AG04449 (cell line): ENCODE results near the gene TSPAN11.

Experiments used
- CTCF ChIA-PET: fragments of 350-600 bp; formaldehyde crosslinking; extraction: SDS; loops from one replicate; lab custom pipeline; 2021; ENCODE audit warnings: antibody characterized with exemption; lab: Yijun Ruan, JAX
- POLR2A ChIA-PET: fragments of 400-600, 350-600 bp; formaldehyde crosslinking; extraction: SDS; loops from one replicate; lab custom pipeline; 2020; ENCODE audit warnings: antibody characterized with exemption, inconsistent platforms; lab: Yijun Ruan, JAX
- DNase-seq: peaks from one replicate; pipeline ENCODE4 v3.0.0-alpha.2; 2010; ENCODE audit warnings: low read depth, low spot score
- H3K4me3 ChIP-seq: 2 replicates; pipeline ENCODE4 v1.5.1; 2011; ENCODE audit warnings: low read depth, mild to moderate bottlenecking, control low read depth, low read length
- TF ChIP-seq, protein P1 (sequence below): IDR thresholded peaks from one replicate; pipeline ENCODE4 v1.5.1; 2011; ENCODE audit warnings: mild to moderate bottlenecking, moderate library complexity, low read length, control low read depth, inconsistent platforms; ENCODE audit not compliant: insufficient read depth; ENCODE audit errors: missing control alignments

The TSPAN11 gene

DNA sequence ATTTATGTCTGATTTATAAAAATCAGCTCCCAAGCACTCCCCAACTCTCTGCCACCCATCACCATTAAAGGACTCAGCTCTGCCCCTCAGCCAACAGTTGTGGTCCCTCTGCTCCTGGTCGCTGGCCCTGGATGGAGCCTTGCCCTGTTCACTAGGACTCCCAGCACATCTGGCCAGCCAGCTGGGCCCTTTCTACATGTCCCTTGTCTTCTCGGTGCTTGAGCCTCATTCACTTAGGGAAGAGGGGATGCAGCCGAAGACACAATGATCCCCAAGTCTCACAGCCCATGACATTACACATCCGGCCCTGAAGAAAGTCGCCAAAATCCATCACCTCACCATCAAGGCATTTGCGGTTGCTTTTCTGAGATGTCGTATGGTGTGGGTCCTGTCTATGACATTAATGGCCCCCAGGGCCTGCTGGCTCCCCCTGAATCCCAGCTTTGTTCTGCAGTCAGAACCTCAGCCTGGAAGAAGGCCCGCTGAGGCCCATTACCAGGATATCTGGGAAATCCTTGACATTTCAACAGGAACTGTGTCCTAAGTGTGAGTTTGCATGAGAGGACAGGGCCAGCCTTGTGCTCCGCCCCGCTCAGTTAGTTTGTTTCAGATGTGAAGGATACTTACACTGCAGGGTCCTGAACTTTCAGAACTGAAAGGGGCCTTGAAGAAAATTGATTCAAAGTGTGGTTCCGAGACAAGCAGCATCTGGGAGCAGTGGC is 19.1 kb downstream of the TSPAN11 start:
- ChIA-PET CTCF (no interaction called here), POLR2A (no interaction called here)
- H3K4me3 ChIP-seq = no peak overlapping the region
- DNase-seq = no peak
- TF ChIP-seq, protein P1, sequence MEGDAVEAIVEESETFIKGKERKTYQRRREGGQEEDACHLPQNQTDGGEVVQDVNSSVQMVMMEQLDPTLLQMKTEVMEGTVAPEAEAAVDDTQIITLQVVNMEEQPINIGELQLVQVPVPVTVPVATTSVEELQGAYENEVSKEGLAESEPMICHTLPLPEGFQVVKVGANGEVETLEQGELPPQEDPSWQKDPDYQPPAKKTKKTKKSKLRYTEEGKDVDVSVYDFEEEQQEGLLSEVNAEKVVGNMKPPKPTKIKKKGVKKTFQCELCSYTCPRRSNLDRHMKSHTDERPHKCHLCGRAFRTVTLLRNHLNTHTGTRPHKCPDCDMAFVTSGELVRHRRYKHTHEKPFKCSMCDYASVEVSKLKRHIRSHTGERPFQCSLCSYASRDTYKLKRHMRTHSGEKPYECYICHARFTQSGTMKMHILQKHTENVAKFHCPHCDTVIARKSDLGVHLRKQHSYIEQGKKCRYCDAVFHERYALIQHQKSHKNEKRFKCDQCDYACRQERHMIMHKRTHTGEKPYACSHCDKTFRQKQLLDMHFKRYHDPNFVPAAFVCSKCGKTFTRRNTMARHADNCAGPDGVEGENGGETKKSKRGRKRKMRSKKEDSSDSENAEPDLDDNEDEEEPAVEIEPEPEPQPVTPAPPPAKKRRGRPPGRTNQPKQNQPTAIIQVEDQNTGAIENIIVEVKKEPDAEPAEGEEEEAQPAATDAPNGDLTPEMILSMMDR = no peak

DNA sequence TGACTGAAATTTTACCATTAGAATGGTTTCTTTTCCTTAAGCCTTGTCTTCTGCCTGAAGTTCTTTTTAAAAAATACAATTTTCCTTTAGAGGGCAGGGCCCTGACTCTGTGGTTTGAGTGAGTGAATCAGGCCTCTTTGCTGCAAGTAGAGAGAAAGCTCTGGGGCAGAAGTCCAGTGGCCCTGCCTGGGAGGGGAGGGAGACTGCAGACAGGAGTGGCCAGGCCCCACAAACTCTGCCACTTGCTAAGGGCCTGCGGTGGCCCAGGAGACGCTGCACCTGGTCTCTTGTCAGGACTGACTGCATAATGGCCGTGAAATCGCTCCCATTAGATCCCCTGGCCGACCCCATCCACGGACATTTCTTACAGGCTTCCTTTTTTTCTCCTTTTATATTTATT is 25.5 kb downstream of the TSPAN11 start:
- no peak for DNase-seq
- TF ChIP-seq, protein P1 = no peak
- CTCF ChIA-PET = no interaction called here
- H3K4me3 ChIP-seq = no peak overlapping the region
- POLR2A ChIA-PET = no interaction called here

DNA sequence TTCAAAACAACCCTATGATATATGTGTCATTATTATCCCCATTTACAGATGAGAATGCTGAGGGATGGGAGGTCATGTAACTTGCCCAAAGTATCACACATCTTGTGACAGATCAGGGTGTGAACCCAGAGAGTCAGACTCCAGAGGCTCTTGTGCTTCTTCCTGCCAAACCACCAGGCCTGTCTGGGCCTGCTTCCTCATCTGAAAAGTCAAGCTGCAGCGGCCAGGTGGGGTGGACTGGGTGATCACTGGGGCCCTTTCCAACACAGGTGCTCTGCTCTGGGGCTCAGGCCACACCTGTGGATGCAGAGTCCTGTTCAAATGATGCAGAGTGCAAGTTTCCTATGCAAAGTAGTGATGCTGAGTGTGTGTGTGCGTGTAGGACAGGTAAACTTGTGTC is 26.7 kb downstream of the TSPAN11 start:
- ChIA-PET POLR2A (no interaction called here), CTCF (no interaction called here)
- TF ChIP-seq, protein P1 = no peak
- DNase-seq = no peak
- no peak overlapping the region for H3K4me3 ChIP-seq

GRCh38 chr12:30953951-30954751 is 27.6 kb downstream of the TSPAN11 start:
- H3K4me3 ChIP-seq = no peak overlapping the region
- CTCF ChIA-PET = no interaction called here
- no peak for DNase-seq
- POLR2A ChIA-PET = no interaction called here
- TF ChIP-seq, protein P1 = no peak

- TF ChIP-seq, protein P1 = no peak
- POLR2A ChIA-PET = no interaction called here
- CTCF ChIA-PET = no interaction called here
- DNase-seq = no peak
- no peak overlapping the region for H3K4me3 ChIP-seq
Measured at GRCh38 chr12:30955214-30955613, 28.7 kb downstream of the TSPAN11 start.

GRCh38 chr12:30959110-30959710 is 32.7 kb downstream of the TSPAN11 start:
- POLR2A ChIA-PET = no interaction called here
- CTCF ChIA-PET = no interaction called here
- no peak overlapping the region for H3K4me3 ChIP-seq
- no peak for DNase-seq
- TF ChIP-seq, protein P1 = no peak
